GM18861 (cell line): ENCODE data around the gene RGP1.

Source experiments
- ATAC-seq: cut with Tn5 transposase; IDR thresholded peaks from one replicate; pipeline ENCODE4 v1.9.1; 2021; ENCODE audit not compliant: unreplicated experiment

The RGP1 gene

DNA sequence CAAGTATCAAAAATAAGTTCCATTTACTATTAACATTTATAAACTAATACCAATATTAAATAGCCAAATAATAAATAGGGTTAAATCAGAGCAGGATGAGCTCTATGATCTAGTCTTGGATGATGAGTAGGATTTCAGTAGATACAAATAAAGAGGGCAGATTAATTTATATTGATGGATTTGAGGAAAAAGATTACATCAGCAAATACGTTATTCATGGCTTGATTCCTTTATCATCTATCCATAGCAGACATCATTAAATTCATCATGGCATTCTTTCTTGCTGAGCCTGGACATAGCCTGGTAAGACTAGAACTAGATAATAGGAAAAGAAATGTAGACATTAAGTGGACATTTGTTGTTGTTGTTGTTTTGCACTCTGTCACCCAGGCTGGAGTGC, 18.4 kb downstream of the RGP1 start:
- ATAC-seq = no peak

DNA sequence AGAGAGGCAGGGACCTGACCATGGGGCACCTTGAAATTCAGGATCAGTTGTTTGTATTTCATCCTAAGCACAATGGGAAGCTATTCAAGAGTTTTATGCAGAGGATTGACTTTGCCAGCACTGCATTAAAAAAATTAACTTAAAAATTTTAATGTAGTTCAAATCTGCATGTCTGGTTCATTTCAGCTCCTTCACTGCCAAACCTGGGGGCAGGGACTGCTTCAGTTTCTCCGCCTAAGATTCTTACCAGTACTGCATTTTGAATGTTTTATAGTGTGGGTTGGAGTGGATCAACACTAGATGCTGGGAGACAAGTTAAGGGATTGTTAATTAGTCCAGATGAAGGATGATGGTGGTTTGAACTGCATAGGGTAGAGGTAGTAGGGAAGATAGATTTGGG, 20.7 kb downstream of the RGP1 start:
- ATAC-seq = no peak

DNA sequence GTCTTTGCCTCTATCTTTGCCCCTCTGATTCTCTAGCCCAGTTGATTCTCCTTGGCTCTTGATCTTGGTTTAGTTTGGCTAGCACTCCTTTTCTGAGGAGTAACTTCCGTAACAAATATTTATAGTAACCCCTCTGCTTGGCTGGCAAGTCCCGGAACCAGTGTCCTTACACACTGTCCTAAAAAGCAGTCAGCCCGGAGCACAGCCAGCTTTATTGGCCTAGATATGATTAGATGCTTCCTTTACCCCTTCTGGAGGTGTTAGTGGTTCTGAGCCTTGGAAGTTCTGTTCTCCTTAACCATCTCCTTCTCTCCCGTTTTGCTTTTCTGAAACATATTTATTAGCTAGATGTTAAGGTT, 22.0 kb downstream of the RGP1 start:
- no peak for ATAC-seq

DNA sequence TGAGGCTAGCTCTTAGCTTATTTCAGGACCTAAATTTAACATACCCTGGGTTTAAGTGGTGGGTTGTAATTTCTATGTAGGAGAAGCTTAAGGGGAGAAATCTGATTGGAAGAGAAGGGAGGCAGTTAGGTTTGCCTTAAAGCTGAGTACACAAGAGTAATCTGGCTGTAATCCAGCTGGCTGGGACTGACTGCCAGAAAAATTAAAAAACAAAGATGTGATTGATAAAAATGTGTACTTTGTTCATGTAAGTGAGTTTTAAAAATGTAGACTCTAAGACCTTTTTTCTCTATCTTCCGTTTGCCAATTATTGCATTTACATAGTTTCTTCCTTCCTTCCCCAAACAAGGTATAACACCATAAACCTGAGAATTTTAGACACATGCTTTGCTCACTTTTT, 22.4 kb downstream of the RGP1 start:
- ATAC-seq = no peak

DNA sequence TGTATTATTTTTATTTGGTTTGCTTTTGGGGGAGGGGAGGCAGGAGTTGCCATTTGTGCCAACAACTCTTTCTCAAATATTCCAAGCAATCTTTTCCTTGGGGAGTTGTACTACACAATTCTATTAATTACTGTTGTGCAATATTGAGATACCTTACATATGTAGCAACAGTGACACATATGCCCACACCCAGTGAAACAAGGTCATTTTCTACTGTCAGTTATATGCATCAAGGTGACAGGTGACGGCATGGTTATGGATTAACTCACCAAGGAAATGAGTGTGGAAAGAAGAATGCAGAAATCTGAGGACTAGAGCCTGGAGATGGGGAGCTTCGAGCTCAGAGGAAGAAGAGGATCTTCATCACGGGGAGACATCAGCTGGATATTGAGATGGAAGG, 22.9 kb downstream of the RGP1 start:
- no peak for ATAC-seq

DNA sequence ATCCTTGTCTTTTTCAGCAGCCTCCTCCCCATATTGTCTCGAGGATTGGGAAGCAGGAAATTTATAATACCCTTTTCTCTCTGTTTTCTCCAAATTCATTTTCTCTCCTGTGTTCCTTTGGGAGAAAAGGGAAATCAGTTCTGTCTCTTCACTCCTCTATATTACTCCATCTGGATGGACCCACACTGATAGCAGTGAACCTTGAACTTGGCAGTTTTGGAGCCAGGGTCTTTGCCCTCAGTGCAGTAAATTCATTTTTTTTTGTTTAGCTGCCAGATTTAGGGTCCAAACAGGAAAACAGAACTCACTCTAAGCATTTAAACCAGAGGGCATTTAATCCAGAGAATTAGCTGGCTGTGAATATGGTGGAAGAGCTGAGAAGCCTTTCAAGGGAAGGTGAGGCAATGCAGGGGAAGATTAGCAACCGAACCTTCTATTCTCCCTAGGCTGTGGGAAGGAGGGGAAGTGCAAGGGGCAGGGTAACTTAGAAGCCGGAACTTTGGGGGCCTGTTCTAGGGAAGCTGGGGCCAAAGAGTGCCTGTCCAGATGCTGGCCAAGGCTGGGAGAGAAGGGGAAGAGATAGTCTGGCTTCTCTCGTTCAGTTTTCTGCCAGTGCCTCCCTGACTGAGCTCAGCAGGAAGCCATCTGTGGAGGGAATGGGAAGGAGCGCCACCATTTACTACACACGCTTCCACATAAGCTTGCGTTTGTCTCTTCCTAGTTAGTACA, 26.0 kb downstream of the RGP1 start:
- ATAC-seq = no peak

DNA sequence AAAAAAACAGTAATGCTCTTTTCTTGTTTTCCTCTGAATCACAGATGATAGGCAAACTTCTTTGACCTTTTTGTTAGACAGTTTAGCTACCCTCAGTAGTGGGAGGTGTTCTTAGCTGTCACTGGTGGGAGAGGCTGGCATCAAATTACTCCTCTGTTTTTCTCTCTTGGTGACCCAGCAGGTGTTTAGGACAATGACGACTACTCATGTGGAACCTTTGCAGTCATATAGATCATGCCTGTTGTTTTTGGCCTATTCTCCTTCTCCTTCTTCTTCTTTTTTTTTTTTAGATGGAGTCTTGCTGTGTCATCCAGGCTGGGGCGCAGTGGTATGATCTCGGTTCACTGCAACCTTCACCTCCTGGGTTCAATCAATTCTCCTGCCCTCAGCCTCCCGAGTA, 26.9 kb downstream of the RGP1 start:
- ATAC-seq = no peak

DNA sequence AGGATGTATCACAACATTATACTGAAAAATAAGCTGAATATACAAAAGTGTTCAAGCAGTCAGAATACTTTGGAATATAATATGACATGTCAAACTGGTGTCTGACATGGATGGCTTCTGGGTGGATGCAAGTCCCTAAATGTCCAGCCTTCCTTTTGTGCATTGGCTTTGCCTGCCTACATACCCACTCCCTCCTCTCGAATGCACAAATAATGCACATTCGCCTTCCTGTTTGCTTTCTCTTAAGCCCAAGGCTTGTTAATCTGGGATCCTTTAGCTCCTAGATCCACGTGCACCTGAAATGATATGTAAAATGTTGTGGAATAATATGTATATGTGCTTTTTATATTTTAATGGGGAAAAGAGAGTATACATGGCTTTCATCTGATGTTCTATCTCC, 29.4 kb downstream of the RGP1 start:
- ATAC-seq = no peak

DNA sequence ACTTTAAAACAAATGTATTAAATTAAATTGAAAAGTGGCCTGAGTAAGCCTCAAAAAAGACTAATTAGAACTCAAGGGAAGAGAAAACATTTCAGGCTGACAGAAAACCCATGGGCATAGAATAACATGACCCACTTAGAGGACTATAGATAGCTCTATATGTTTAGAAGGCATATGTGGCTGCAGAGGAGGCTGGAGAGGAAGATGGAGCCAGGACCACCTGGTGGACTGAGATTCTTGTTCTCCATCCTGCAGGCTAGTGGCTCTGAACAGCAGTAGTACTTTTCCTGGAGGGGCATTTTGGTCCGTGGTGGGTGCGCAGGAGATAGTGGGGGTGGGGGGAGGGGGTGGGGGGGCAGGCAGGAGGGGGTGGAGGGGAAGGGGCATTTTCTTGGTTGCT, 32.0 kb downstream of the RGP1 start:
- ATAC-seq = no peak

DNA sequence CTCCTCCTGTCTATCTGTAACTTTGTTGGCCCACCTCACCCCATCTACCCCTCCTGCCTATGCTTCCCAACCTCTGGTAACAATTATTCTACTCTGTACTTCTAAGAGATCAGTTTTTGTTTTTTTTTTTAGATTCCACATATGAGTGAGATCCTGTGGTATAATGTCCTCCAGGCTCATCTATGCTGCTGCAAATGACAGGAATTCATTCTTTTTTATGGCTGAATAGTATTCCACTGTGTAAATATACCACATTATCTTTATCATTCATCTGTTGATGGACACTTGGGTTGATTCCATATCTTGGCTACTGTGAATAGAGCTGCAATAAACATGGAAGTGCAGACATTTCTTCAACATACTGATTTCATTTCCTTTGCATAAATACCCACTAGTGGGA, 34.3 kb downstream of the RGP1 start:
- ATAC-seq = no peak

DNA sequence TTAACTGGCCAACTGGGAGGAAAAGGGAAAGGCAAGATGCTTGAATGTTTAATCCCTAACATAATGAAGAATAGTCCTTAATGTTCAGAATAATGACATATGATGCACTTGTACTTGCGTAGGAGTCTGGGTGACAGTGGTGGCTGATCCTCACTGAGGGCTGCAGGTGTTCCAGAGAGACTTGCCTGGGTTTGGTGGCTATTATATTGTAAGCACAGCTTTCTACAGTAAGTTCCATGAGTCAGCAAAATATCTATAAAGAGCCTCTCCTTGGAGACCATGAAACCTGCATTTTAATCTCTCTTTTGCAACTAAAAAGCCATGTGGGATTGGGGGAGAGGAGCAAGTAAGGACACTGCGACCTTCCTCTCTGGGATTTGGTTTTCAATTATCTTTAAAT, 40.5 kb downstream of the RGP1 start:
- ATAC-seq = no peak

DNA sequence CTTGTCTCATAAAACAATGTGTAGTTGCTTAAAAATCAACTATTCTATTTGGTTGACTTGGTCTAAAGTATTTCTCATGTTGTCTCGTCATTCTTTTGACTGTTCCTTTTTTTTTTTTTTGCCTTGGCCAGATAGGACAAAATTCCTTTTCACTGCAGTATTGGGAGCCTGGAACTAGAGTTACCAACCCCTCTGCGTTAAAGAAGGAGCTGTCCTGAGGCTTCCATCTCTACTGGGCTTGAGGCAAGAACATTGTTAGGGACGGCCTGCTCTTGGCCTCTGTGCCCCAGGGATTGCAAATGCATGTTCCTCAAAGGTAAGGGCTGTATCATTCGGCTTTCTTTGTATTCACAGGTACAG, 40.9 kb downstream of the RGP1 start:
- no peak for ATAC-seq

DNA sequence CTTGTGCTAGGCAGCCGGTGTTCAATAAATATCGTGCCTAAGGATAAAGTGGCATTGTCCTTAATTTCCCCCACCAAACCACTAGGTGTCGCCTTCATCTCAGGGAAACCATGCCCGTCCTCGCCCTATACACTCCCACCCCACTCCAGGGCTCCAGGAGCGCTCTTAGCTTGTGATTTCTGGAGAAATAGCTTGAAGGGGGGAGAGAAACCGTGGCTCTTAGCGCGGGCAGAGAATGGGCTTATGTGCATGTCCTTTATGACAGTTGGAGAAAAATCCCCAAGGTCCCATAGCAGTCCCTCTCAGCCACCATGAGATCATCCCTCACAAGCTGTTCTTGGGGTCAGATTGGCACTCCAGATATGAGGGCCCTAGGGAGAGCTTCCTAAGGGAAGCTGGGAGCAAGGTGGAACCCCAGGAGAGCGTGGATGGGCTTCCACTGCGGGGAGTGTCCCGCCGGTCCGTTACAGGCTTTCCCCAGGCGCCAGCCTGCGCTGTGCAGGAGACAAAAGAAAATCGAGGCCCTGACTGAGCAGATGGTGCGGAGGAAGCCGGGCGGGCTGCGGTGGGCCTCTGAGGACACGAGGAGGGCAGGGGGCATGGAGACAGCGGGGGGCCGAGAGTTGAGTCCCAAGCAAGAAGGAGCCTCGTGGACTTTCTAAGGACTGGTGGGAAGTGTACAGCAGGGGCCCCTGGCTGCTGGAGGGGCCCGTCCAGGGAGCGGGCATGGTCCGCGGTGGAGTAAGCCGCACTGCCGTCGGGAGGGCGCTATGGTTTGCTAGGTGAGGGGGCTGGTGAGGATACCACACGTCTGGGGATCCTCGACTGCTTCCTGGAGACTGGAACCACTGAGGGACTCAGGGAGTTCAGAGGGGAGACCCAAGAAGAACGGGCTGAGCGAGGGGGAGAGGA, 41.6 kb downstream of the RGP1 start:
- ATAC-seq = no peak

DNA sequence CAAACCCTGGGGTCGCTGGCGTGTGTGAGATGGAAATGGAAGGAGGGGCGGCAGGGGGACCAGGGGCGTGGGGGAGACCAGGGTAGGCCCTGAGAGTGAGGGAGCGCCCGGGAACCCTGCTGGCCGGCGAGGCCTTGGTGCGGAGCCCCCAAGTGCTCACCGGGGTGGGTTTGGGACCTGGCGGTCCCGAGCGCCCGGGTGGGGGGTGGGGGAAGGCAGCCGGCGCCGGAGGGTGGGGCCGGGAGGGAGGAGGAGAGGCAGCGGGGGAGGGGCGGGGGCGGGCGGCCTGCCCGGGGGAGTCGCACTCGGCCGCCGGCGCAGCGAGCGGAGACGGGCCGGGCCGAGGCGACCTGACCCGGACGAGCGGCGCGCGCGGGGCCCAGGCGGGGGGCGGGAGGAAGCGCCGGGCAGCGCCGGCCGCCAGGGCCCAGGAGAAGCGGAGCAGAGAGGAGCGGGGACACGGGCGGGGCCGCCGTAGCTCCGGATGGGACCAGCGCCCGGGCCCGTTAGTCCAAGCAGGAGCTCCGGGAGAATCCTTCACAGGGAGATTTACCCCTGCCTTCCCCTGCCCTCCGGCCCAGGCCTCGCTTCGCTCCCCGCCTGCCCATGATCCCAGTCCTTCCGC, 42.3 kb downstream of the RGP1 start, which contains the start of gene NPR2:
Gene NPR2, plus strand, starts transcription at position 295 of the 625 bp plus-strand sequence. CDS start 818 bp downstream, outside the sequence.
- no peak for ATAC-seq

DNA sequence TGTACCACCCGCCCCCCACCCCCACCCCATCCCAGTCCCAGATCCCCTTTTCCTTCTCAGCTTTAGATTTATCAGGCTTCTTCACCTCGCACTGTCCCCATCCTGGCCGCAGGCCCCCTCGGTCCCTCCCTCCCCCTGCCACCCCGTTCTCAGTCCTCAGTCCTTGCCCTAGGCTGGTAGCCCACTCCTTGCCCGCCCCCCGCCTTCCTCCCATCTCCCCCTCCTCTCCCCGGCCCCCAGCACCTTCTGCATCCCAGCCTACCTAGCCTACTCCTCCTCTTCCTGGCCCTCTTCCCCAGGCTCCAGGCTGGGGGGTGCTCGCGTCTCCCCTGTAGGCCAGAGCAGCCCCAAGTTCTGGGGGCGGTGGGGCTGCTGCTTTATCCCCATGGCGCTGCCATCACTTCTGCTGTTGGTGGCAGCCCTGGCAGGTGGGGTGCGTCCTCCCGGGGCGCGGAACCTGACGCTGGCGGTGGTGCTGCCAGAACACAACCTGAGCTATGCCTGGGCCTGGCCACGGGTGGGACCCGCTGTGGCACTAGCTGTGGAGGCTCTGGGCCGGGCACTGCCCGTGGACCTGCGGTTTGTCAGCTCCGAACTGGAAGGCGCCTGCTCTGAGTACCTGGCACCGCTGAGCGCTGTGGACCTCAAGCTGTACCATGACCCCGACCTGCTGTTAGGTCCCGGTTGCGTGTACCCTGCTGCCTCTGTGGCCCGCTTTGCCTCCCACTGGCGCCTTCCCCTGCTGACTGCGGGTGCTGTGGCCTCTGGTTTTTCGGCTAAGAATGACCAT, 43.1 kb downstream of the RGP1 start:
- no peak for ATAC-seq

DNA sequence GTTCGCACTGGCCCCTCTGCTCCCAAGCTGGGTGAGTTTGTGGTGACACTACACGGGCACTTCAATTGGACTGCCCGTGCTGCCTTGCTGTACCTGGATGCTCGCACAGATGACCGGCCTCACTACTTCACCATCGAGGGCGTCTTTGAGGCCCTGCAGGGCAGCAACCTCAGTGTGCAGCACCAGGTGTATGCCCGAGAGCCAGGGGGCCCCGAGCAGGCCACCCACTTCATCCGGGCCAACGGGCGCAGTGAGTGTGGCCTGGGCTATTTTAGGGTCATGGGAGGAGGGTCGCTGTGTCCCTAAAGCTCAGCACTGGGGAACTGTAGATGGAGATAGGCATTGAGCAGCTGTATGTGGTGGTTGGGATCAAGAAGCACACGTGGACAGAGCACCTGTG, 43.7 kb downstream of the RGP1 start:
- ATAC-seq = no peak

DNA sequence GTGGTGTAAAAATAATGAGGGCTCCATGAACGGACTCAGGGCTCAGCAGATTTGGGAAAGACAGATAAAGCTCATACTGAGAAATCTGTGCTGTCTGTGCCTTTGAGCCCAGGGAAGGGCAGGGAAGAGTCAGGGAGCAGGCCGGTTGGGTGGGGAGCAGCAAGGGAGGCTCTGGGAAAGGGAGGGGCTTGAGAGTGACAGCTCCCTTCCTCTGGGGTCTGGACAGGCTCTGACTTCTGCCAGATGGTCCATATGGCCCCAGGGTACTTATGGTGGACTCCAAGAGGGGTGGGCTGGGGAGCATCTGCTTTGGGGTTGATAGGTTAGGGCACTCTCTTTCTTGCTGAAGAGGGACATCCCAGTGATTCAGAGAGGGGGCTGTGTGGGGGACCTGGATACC, 44.4 kb downstream of the RGP1 start:
- ATAC-seq = no peak

DNA sequence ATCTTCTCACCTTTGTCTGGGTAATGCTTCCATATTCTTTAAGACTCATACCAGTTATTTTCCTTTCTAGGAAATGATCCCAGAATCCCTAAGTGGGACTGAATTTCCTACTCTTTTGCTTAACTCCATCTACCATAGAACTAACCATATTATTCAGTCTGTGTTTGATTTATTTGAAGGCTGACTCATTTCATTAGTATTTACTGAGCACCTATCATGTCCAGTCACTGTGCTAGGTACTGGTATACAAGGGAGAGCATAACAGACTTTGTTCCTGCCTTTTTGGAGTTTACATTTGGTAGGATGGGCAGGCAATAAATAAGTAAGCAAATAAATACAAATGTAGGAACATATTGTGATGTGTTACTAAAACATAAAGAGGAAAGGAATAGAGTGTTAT, 46.6 kb downstream of the RGP1 start:
- no peak for ATAC-seq

DNA sequence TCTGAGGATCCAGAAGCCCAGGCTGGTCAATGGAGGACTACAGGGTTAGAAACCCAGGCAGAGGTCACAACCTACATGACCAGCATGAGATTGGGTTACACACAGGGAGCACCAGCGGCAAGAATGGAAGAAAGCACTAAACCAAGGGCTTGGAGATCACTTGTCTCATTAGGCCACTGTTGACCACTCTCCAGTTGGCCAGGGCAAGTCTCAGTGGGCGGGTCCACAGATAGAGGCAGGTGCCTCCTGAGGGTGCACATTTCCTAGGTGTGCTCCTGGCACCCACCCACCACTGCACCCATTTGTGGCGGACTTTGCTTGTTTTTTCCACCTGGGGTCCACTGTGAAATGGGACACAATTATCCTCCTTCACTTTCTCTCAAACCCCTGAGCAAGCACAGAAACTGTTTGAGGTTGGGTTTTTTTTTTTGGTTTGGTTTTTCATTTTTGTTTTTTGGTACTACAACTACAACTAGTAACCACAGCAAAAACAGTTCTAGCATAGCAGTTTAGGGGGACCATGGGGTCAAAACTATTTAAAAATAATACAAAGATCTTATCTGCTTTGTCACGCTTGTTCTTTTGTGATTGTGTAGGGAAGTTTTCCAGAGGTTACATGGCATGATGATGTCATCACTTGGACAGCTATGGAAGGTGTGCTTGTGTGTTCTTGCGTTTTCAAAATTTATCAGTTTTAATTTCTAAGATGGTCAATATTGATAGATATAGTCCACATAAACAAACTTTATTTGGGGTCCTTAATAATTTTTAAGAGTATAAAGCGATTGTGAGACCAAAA, 48.4 kb downstream of the RGP1 start:
- no peak for ATAC-seq

DNA sequence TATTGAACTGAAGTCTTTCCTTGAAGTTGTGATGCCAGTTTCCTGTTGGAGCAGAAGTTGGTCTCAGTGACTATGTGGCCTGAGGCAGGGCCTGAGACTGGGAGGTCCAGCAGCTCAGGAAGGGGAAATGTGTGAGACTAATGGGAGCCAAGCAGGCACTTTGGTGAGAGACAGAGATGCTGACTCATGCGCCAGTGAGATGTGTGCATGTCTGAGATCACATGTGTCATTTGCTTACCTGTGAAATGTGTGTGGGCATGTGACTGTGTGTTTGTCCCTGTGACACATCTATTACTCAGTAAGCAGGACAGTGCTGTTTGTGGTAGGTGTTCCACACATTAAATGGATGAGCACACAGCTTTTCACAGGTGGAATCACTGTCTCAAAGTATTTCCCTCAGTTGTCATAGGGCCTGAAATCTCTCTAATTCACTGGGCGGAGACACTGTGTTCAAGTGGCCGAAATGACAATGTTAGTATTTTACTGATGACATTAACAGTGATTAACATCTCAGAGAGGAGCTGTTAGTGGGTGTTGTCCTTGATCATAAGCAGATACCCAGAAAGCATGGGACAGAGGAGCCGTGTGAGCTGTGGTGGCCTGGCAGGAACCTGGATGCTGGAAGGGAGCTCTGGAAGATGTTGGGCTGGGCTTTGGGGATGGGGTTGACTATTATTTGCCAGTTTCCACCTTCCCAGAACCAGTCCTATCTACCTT, 49.7 kb downstream of the RGP1 start:
- no peak for ATAC-seq
